ENCODE results near the gene COL4A6.
A peak's percentile ranks its signal among the peaks of the same experiment; 100 is the strongest.
"Not testable (repeated sequence)": the region's sequence is repeated elsewhere in the genome, so short reads cannot be mapped to it uniquely, and the experiment has no call there.

COL4A6 gene

DNA sequence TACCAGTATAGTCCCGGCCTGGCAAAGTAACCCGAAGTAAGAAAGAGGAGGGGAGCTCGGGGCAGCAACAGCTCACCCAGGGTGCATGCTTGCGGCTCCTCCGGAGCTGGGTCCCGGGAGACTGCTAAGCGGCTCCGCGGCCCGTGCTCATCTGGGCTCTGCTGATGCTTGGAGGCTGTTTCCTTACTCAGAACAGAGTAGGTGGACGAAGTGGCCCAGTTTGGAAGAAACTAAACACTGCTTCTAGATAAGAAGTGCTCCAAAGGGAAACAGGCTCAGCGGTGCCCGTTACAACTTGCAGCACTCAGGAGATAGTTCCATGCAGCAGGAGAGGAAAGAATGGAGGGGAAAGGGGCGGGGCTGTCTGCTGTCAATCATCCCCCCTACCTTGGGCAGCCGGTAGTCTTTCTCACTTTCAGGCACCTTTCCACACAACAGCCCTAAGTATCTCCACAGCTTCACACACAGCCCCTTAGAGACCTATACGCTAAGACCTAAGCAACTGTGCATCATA, at the start of gene COL4A6:
Gene COL4A6, minus strand, starts transcription at position 313 of the 514 bp plus-strand sequence. Its CDS starts 226 bp downstream, at position 87.
- no peak for DNase-seq (ENCODE audit: low read depth)

DNA sequence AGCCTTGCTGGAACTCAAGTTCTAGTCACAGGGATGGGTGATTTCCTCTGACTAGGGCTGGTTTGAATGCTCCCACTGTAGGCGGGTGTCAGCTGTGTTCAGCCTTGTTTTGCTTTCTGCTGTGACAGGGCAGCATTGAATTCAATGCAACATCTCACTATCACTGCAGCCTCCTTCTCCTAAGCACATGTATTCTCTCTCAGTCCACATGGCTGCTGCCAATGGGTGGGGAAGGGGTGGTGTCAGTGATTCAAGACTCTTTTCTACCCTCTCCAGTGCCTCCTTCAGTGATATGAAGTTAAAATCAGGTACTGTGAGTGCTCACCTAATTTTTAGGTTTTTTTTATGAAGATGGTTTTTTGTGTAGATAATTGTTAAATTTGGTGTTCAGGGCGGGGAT, 47.7 kb upstream of the COL4A6 start:
- DNase-seq (ENCODE audit: low read depth) = no peak

- no peak for DNase-seq (ENCODE audit: low read depth)
Observed at GRCh38 chrX:108484251-108484650, 46.0 kb upstream of the COL4A6 start.

- DNase-seq (ENCODE audit: low read depth) = not testable (repeated sequence)
Observed at GRCh38 chrX:108481528-108481927, 43.3 kb upstream of the COL4A6 start.

DNA sequence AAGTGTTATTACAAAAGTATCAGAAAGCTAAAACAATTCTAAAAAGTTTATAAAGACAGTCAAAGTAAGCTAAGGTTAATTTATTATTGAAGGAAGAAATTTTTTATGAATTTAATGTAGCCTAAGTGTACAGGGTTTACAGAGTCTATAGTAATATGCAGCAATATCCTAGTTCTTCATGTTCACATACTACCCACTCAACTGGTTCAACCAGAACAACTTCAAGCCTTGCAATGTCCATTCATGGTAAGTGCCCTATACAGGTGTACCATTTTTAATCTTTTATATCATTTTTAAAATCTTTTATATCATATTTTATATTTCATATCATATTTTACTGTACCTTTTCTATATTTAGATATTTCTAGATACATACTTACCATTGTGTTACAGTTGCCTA, 35.8 kb upstream of the COL4A6 start:
- no peak for DNase-seq (ENCODE audit: low read depth)

DNA sequence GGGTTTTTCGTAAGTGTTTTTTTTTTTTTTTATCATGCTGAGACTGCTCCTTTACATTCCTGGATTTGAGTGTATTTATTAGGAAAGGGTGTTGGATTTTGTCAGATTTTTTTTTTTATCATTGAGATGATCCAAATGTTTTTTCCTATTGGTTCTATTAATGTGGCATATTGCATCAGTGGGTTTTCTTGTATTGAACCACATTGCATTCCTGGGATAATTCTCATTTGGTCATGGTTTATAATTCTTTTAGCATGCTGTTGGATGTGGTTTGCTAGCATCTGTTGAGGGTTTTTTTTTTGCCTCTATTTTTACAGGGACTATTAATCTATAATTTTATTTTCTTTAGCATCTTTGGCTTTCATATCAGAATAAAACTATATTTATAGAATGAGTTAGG, 30.3 kb upstream of the COL4A6 start:
- DNase-seq (ENCODE audit: low read depth) = peak; percentile 63

DNA sequence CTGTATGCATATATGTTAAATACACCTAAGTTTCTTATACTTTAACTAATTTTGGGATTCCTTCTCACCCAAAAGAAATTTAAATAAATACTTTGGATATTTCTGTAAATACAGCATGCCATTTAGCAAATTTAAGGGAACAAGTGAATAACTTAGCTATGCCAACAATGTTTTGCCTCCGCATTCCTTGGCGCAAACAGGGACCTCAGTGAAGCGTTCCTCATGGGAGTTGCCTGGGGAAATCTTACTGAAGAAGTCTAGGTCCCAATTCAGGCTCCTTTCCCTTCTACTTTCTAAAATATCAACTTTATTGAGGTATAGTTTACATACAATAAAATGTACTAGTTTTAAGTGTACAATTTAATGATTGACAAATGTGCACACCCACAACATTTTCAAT, 26.4 kb upstream of the COL4A6 start:
- DNase-seq (ENCODE audit: low read depth) = no peak

GRCh38 chrX:108456971-108457477, 18.8 kb upstream of the COL4A6 start:
- DNase-seq (ENCODE audit: low read depth) = no peak

DNA sequence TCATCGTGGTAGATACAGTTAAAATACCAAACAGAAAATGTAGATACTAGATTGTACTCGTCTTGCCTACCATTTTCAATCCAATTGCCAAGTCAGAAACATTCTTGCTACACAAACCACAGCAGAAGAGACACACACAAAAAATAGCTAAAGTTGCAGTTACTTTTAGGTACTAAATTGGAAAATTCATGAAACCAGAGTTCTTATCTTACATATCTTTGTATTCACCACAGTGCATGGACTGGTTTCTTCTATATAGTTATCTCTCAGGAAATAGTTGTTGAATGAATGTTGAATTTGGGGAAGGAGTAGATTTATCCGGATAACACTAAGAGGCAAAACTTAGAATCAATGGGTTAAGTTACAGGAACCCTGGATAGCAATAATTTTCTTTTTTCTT, 15.6 kb upstream of the COL4A6 start:
- DNase-seq (ENCODE audit: low read depth) = no peak

- peak; percentile 69 for DNase-seq (ENCODE audit: low read depth)
Observed at GRCh38 chrX:108447303-108447702, 9.1 kb upstream of the COL4A6 start.

DNA sequence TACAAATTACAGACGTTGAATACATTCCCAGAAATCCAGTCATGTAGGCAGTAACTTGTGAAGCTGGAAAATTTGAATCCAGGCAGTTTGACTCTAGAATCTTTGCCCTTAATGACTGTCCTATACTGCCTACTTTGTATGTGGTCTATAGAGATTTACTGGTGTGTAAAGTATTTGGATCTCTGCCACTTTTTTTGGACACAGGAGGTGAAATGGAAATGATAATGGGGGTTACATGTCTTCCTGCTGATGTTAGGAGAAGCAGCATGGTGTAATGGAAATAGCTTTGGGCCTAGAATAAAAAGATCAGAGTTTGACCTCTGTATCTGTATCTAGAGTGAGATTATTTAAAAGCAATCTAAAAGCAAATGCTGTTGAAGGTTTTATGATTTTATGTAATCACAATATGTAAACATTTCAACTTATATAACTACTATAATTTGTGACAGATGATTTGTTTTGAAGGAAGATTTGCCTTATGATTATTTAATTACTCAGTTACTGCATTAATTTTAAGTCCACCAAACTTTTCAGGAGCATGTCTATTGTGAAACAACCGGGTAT, 4.8 kb upstream of the COL4A6 start:
- no peak for DNase-seq (ENCODE audit: low read depth)

- peak; percentile 34 for DNase-seq (ENCODE audit: low read depth)
Observed at GRCh38 chrX:108439961-108440696, 1.9 kb upstream of the COL4A6 start.

DNA sequence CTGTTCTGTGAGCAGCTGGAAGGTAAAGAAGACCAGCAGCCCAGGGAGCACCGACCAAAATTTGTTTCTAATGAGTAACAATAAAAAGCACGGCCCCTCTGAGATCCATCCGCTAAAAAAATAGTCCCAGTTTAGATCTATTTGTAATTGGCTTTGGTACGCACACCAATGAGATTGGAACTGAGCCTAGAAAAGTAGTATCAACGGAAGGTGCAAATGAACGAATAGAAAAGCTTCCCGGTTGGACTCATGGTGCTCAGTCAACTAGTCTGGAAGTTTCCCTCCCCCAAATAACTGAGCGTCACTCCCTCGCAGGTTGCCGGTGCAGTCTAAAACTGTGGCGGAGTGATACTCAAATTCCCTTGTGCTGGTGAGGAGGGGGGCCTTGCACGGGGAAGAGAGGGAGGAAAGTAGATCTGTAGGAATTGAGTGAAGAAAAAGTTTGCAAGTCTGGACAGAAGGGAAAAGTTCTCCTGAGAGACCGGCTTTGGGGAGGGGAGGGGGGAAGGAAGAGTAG, 1.3 kb upstream of the COL4A6 start, which contains the start of gene COL4A5:
Gene COL4A5, plus strand, starts transcription at position 413 of the 517 bp plus-strand sequence. CDS start 288 bp downstream, outside the sequence.
- DNase-seq (ENCODE audit: low read depth) = peak; percentile 93

DNA sequence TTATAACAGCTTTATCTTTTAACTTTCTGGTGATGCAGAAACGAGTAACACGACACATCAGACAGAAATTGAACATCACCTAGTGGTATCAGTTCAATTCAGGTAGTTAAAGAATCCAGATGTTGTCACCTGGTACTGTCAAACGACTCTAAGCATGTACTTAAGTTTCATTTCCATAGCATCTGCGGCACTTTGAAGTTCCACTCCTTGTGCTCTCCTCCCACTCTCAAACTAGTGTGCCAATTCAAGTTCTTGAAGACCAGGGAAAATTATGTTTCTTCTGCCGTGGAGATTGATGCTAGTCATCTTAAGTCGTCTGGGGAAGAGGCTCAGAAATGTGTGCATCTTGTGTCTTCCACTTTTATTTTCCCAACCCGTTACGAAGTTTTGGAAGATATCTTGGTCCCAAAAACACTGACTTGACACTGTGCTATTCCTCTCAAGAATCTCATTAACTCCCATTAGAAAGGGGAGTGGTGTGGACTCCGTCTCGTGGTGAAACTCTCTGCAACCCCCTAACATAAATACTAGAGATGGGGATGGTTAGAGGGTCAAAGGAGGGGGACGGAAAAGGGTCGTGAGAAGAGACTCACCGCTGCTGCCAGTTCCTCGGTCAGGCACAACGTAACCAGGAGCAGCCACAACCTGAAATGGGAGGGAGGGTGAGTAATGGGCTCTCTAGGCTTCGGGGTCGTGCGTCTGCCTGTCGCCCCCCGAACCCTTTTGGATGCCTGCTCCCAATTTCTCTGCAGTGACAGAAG, 693 bp downstream of the COL4A6 start:
- no peak for DNase-seq (ENCODE audit: low read depth)

DNA sequence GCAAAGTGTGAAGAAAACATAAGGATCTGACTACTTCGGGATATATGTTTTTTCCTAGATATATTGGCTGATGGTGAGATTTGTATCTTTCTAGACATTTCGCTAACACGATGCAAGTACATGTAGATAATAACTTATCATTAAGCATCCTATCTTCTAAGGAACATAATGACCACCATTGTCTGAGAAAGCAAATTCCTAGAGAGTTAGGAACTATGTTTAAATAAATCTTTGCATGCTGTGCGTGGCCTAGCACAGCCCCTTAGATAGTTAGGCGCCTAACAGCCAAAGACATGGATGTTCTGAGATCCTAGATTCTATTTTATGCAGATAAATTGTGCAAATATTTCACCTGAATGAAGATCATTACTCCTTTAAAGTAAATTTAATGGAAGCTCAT, 3.0 kb downstream of the COL4A6 start:
- no peak for DNase-seq (ENCODE audit: low read depth)

DNA sequence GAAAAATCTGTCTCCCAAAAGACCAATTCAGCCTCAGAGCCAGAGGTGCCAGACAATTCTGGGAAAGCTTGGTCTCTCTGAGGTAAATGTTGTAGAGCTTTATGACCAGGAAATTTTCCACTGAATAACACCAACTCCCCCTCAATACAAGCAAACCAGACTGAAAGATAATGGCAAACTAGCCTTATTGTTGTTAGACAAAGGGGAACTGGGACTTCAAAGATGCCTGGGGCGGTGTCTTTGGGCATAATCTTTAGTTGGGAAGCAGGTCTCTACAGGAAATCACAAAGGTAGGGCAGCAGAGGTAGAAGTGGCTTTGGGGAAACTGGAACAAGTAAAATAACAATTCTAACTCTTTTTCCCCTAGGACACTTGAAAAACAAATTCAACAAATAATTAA, 12.0 kb downstream of the COL4A6 start:
- DNase-seq (ENCODE audit: low read depth) = no peak

DNA sequence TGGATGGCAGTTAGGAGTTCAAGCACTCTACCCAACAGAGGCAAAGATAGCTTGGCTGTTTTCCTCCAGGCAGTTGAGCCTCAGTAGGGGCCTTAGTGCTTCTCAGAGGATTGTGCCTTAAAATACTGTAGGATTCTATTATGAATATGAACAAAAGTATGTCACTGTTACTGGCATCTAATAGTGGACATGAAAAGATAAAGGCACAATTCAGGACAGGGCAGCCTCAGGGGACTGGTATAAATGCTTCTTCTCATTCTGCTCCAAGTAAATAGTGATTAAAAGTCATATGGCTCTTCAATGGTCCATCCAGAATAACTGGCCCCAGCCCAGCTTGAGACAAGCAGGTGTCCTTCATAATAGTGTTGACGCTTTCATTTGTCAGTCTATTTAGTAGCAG, 17.7 kb downstream of the COL4A6 start:
- no peak for DNase-seq (ENCODE audit: low read depth)

DNA sequence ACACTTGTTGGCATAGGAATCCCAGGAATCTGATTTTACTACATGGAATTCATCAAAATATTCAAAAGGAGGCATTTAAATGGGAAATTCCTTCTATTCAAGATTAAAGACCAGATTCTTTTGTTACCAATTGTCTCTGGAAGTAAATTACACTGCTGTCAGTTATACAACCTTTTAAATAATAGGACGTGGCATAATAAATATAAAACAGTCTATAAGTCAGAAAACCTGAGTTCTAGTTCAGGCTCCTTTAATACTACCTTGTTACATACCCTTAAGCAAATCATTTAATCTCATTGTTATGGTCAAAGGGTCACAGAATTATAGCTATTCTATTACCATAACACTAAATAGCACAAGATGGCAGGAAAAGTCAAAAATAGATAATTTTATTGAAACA, 18.8 kb downstream of the COL4A6 start:
- no peak for DNase-seq (ENCODE audit: low read depth)

- DNase-seq (ENCODE audit: low read depth) = no peak
Observed at GRCh38 chrX:108417257-108417656, 21.0 kb downstream of the COL4A6 start.

GRCh38 chrX:108415891-108416290, 22.3 kb downstream of the COL4A6 start:
- no peak for DNase-seq (ENCODE audit: low read depth)

GRCh38 chrX:108415146-108415545, 23.1 kb downstream of the COL4A6 start:
- DNase-seq (ENCODE audit: low read depth) = no peak

DNA sequence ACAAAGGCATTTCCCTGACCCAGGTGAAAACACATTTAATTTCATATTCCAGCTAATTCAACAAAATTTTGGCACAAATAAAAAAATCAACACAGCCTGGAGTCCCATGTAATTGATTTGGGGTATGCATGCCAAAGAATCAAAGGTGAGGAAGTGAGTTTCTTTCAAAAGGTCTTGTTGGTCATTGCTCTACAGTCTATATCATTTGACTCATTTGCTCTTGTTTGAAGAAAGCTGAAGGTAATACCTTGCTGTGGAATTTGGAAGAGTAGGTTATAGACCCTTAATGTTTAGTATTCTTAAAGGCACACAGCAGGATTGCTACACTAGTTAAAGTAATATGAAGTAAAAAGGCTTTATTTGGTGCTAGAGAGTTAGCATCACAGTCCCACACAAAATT, 25.4 kb downstream of the COL4A6 start:
- no peak for DNase-seq (ENCODE audit: low read depth)
